GM18505 (cell line): Measurements from ENCODE around the gene VAMP5.
"Not testable (repeated sequence)": the region's sequence is repeated elsewhere in the genome, so short reads cannot be mapped to it uniquely, and the experiment has no call there.

Source experiments
- ATAC-seq: cut with Tn5 transposase; IDR thresholded peaks from one replicate; pipeline ENCODE4 v1.9.1; 2021; ENCODE audit not compliant: unreplicated experiment
- POLR2A ChIP-seq: IDR thresholded peaks from 4 replicates; pipeline ENCODE4 v1.6.1; 2011; ENCODE audit warnings: borderline replicate concordance; ENCODE audit not compliant: insufficient read depth, insufficient read length; ENCODE audit errors: extremely low read depth

Gene VAMP5, protein sequence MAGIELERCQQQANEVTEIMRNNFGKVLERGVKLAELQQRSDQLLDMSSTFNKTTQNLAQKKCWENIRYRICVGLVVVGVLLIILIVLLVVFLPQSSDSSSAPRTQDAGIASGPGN

DNA sequence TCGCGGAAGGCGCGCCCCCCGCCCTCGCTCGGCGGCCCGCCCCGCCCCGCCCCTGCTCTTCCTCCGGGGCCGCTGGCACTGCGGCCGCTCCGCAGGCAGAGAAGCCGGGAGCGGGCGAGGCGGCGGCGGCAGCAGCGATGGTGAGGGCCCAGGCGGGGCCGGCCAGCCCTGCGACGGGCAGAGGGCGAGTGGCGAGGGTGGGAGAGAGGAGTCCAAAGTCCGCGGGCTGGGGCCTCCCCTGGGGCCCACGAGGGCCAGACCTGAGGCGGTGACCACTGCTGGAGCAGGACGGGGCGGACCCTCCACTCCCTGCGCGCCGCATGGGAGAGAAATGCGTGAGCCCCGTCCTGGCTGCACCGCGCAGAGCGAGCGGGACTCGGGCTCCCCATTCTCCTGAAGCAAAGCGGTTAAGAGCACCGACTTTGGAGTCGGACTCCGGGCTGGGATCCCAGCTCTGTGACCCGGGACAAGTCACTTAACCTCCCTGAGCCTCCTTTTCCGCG lies at the start of gene VAMP5:
VAMP5 (plus strand) TSS at position 78 of the 503 bp plus-strand sequence; CDS start at position 138, 60 bp downstream.
- peak; percentile 66 for ATAC-seq
- peak; percentile 39 for TF ChIP-seq POLR2A

GRCh38 chr2:85534881-85535280 lies 49.4 kb upstream of the VAMP5 start:
- ATAC-seq = no peak
- no peak for TF ChIP-seq POLR2A

DNA sequence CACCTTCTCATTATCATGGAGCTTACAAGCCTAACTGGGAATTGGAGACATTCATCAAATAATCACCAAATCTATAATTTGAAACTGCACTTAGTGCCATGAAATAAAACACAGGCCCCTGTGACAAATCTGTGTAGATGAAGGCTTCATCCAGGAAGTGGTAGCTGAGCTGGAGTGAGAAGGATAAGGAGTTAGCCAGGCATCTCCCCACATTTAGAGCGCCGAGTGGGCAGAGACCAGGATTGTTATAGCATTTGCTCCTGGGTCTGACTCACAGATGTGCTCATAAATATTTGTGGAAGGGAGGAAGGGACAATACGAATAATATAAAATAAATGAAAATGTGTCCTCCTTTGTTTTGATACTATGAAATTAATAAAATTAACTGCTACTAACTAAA lies 47.8 kb upstream of the VAMP5 start:
- TF ChIP-seq POLR2A = no peak
- ATAC-seq = no peak

GRCh38 chr2:85537600-85538506 lies 46.4 kb upstream of the VAMP5 start:
- peak; percentile 36 for TF ChIP-seq POLR2A
- ATAC-seq = no peak

GRCh38 chr2:85538507-85539360 lies 45.5 kb upstream of the VAMP5 start, which contains the start of gene MAT2A:
TSS of gene MAT2A (plus strand) at chr2:85539168. CDS start at chr2:85539288, 120 bp downstream.
- peak; percentile 100 for TF ChIP-seq POLR2A
- peak; percentile 74 for ATAC-seq

- peak; percentile 29 for ATAC-seq
These were observed 44.7 kb upstream of the VAMP5 start for GRCh38 chr2:85539361-85540132.

GRCh38 chr2:85540133-85540648 lies 44.0 kb upstream of the VAMP5 start:
- TF ChIP-seq POLR2A = no peak
- no peak for ATAC-seq

More at GRCh38 chr2:85539361-85540132, 44.7 kb upstream of the VAMP5 start:
- no peak for TF ChIP-seq POLR2A

GRCh38 chr2:85541262-85541661 lies 43.0 kb upstream of the VAMP5 start:
- peak; percentile 18 for TF ChIP-seq POLR2A
- no peak for ATAC-seq

DNA sequence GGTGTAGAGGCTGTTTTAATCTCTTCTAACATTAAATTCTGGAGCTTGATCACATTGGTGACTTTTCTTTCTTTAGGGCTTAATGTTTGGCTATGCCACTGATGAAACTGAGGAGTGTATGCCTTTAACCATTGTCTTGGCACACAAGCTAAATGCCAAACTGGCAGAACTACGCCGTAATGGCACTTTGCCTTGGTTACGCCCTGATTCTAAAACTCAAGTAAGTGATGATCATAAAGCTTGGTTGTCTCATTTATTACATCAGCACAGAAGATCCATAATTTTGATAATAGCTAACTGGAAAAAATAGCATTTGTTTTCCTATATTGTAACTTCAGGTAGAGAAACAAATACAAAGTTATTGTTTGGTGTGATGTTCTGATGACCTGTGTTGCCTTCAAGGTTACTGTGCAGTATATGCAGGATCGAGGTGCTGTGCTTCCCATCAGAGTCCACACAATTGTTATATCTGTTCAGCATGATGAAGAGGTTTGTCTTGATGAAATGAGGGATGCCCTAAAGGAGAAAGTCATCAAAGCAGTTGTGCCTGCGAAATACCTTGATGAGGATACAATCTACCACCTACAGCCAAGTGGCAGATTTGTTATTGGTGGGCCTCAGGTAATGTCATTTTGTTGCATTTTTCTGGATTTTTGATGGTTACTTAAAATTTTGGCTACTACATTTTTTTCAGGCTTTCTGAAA lies 42.3 kb upstream of the VAMP5 start:
- no peak for ATAC-seq
- no peak for TF ChIP-seq POLR2A

DNA sequence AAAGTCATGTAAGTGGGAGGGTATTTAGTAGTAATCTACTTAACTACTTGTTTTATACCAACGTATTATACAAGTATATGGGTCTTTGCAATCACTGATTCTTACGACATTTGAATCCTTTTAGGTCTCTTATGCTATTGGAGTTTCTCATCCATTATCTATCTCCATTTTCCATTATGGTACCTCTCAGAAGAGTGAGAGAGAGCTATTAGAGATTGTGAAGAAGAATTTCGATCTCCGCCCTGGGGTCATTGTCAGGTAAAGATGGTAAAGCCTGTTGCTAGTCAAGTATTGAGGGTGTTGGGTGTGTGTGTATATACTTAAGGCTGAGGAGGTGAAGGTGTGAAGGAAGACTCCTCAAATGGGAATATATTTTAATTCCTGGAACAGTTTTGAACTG lies 41.5 kb upstream of the VAMP5 start:
- no peak for ATAC-seq

DNA sequence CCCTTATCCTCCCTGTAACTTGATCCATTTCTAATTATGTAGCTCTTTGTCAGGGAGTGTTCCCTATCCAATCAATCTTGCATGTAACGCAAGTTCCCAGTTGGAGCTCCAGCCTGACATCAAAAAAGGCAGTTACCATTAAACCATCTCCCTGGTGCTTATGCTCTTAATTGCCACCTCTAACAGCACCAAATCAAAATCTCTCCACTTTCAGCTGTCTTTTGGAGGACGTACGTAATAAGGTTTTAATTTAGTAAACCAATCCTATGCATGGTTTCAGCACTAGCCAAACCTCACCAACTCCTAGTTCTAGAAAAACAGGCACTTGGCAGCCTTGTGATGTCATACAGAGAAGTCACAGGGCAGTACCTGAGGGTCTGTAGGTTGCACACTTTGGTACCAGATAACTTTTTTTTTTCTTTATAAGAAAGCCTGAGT lies 40.0 kb upstream of the VAMP5 start:
- ATAC-seq = not testable (repeated sequence)

More for the DNA sequence above, 41.5 kb upstream of the VAMP5 start:
- TF ChIP-seq POLR2A = peak; percentile 36

- ATAC-seq = not testable (repeated sequence)
These were observed 39.1 kb upstream of the VAMP5 start for GRCh38 chr2:85544915-85545779.
